Fibroblast of mammary gland (primary cell): ENCODE results near the gene TPPP.
"Not testable (repeated sequence)": the region's sequence is repeated elsewhere in the genome, so short reads cannot be mapped to it uniquely, and the experiment has no call there.

Experiments used
- DNase-seq: peaks from one replicate; pipeline ENCODE4 v3.0.0-alpha.2; 2010; ENCODE audit warnings: low read depth
- H3K4me3 ChIP-seq: 2 replicates; pipeline ENCODE4 v1.5.1; 2011; ENCODE audit warnings: low read depth, mild to moderate bottlenecking, low read length, moderate library complexity; ENCODE audit not compliant: control insufficient read depth
- TF ChIP-seq, protein P1 (sequence below): conservative IDR thresholded peaks from 2 replicates; pipeline ENCODE4 v1.5.1; 2011; ENCODE audit warnings: low read depth, low read length, inconsistent platforms; ENCODE audit not compliant: control insufficient read depth, insufficient read depth

Gene TPPP

DNA sequence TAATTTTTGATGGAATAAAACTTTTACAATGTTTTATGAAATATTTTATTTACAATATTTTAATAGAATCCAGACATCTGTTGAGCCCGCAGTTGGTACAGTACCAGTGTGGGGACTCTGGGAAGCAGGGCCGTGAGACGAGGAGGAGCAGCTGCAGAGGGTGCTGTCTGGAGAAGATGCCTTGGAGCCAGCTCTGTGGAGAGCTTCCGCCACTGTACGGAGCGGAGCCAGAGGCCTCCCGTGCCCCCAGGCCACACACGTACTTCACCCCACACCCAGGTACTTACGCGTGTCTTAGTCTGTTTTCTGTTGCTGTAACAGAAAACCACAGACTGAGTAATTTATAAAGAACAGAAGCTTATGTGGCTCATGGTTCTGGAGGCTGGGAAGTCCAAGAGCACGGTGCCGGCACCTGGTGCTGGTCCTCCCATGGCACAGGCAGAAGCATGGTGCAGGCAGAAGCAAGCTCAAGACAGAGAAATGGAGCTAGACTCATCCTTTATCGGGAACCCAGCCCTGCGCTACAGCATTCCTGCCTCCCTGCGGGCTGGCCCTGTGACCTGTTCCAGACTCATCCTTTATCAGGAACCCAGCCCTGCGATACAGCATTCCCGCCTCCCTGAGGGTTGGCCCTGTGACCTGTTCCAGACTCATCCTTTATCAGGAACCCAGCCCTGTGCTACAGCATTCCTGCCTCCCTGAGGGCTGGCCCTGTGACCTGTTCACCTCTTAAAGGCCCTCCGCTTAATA is 57.7 kb downstream of the TPPP start:
- DNase-seq: no peak
- TF ChIP-seq, protein P1, sequence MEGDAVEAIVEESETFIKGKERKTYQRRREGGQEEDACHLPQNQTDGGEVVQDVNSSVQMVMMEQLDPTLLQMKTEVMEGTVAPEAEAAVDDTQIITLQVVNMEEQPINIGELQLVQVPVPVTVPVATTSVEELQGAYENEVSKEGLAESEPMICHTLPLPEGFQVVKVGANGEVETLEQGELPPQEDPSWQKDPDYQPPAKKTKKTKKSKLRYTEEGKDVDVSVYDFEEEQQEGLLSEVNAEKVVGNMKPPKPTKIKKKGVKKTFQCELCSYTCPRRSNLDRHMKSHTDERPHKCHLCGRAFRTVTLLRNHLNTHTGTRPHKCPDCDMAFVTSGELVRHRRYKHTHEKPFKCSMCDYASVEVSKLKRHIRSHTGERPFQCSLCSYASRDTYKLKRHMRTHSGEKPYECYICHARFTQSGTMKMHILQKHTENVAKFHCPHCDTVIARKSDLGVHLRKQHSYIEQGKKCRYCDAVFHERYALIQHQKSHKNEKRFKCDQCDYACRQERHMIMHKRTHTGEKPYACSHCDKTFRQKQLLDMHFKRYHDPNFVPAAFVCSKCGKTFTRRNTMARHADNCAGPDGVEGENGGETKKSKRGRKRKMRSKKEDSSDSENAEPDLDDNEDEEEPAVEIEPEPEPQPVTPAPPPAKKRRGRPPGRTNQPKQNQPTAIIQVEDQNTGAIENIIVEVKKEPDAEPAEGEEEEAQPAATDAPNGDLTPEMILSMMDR: no peak
- no peak overlapping the region for H3K4me3 ChIP-seq

DNA sequence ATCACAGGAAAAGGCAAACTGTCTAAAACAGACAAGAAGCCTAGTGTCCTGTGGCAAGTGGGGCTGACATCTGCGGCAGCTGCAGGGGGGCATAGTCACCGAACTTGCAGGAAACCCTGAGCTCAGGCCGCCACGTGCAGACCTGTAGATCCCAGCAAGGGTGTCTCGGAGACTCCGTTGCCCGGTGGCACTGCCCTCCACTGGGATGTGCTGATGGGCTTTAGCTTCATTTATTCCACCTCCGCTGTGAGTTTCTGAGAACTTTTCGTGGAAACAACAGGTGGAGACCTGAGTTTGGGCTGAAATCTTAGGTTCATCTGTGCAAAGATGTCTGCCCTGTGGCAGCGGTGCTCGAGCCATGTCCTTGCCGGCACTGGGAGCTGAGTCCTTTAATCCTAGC is 59.0 kb downstream of the TPPP start:
- no peak for DNase-seq
- H3K4me3 ChIP-seq: no peak overlapping the region
- TF ChIP-seq, protein P1: no peak

DNA sequence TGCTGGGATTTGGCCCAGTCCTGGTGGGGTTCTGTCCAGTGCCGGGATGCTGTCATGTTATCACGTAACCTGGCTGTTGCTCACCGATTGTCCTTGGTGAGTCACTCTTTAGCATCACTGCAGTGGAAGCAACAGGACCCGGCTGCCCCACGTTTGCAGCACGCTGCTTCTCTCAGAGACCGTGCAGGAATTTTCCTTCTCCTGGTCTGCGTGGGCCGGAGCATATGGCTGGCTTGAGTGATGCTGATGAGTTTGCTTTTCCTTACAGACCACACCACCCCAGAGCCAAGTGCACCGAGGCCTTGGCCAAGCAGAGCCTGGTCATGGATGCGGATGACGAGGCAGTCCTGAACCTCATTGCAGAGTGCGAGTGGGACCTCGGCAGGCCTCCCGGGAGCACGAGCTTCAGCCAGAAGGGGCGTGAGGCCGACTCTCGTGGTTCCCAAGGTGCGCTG is 59.6 kb downstream of the TPPP start:
- TF ChIP-seq, protein P1: no peak
- DNase-seq: peak; percentile 78
- H3K4me3 ChIP-seq: no peak overlapping the region

DNA sequence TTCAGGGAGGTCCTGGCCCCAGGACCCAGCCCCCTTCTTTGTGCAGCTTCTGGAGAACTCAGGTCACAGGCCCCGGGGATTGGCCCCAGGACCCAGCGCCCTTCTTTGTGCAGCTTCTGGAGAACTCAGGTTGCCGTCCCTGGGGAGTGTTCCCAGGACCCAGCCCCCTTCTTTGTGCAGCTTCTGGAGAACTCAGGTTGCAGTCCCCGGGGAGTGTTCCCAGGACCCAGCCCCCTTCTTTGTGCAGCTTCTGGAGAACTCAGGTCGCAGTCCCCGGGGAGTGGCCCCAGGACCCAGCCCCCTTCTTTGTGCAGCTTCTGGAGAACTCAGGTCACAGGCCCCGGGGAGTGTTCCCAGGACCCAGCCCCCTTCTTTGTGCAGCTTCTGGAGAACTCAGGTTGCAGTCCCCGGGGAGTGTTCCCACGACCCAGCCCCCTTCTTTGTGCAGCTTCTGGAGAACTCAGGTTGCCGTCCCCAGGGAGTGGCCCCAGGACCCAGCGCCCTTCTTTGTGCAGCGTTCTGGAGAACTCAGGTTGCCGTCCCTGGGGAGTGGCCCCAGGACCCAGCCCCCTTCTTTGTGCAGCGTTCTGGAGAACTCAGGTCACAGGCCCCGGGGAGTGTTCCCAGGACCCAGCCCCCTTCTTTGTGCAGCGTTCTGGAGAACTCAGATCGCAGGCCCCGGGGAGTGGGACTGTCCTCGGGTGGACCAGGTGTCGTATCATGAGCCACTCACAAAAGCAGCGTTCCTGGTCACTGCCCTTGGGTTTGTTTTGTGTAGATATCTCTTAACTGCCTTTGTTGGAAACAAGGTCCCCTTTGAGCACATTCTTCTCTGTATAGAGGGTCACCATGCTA is 64.6 kb downstream of the TPPP start:
- H3K4me3 ChIP-seq, DNase-seq: not testable (repeated sequence)

DNA sequence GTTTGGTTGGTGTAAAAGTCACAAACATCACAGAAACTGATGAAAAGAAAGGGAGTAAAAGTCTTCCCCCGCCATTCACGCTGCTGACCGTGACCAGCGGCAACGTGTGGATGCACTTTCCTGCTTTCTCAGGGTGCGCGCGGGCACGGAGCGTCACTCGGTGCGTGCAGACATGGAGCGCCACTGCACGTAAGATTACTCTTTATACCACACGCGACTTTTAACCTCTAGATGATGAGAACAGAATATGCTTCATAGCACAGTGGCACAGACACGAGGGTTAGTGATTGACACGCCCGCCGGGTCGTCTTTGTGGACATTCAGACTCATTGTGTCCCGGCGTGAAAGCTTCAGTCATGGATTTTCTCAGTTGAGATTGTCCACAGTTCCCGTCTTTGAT is 65.3 kb downstream of the TPPP start:
- DNase-seq: no peak
- H3K4me3 ChIP-seq: no peak overlapping the region
- TF ChIP-seq, protein P1: no peak

DNA sequence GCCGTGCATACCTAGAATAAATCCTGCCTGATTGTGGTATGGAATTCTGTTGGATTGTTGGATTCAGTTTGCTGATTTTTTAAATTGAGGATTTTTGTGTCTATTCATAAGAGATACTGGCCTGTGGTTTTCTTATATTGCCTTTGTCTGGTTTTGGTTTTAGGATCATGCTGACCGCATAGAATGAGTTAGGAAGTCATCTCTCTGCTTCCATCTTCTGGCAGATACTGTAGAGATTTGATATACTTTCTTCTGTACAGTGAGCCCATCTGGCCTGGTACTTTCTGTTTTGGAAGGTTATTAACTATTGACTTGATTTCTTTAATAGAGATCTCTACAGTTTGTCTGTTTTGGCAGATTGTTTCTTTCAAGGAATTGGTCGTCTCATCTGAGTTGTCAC is 66.3 kb downstream of the TPPP start:
- H3K4me3 ChIP-seq: no peak overlapping the region
- TF ChIP-seq, protein P1: no peak
- peak; percentile 20 for DNase-seq

DNA sequence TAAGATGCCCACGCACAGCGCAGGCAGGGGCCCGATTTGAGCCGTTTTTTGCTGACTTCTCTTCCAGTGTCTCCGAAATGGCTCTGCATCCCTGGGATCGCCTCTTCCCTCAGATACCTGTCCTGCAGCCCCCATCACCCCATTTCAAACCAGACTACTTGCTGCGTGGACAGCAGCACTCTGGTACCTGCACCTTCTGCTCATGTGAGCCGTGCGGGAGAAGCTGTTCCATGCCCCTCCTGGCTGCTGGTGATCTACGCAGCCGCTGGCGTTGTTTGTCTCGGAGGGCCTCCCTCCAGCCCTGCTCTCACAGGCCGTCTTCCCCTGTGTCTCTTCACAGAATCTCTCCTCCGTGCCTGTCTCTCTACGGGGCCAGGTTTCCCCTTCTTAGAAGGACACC is 67.6 kb downstream of the TPPP start:
- no peak overlapping the region for H3K4me3 ChIP-seq
- TF ChIP-seq, protein P1: no peak
- DNase-seq: no peak
